GM21367 (cell line): ENCODE results near the gene PCBD1.
"Not testable (repeated sequence)": the region's sequence is repeated elsewhere in the genome, so short reads cannot be mapped to it uniquely, and the experiment has no call there.

ENCODE experiments used
- ATAC-seq: cut with Tn5 transposase; IDR thresholded peaks from one replicate; pipeline ENCODE4 v1.9.1; 2021; ENCODE audit not compliant: unreplicated experiment

Gene PCBD1

DNA sequence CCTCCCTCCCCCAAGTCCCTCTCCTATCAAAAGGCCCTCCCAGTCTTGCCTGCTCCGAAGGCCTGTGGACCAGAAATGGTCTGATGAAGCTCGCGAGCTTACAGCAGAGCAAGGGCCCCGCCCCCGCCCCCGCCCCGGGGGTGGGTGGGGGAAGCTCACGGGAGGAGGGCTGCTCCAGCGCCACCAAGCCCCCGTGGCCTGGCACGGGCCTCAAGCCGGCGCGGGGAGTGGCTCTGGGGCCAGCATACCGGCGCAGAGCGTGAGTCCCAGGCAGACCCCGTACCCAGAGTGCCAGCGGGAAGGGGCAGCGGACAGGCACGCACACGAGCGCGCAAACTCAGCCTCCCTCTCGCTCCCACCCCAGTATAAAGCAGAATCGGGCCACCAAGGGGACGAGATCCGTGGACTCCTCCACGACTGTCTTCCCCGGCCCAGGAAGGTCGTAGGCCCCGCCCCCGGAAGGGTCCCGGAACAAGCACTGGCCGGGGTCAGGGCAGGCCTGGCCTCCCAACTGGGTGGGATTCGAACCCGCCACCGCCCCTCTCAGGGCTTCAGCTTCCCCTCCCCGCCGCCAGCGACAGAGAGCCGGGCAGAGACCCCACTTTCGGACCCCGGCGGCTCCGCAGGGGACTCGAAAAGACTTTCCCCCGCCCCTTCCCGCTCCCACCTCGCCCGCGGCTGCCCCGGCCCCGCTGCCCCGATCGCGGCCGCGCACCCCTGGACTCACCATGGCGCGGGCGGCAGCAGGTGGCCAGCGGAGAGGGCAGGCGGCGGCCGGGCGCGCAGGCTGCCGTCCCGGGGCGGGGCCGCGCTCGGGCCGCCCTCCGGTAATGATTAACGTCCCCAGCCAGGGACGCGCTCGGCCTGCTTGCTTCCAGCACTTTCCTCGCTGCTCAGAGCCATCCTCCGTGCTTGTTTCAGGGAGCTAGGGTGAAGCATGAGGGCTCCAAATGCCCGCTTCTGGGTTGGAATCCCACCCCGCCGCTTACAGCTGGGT lies at the start of gene PCBD1:
Gene PCBD1 (minus strand): TSS at position 762 of the 997 bp plus-strand sequence. CDS start 32 bp downstream, at position 730.
- peak; percentile 60 for ATAC-seq

GRCh38 chr10:70937661-70938060 lies 49.3 kb upstream of the PCBD1 start:
- no peak for ATAC-seq

GRCh38 chr10:70936111-70936510 lies 47.7 kb upstream of the PCBD1 start:
- no peak for ATAC-seq

- ATAC-seq: no peak
Measured at GRCh38 chr10:70935631-70936030, 47.3 kb upstream of the PCBD1 start.

DNA sequence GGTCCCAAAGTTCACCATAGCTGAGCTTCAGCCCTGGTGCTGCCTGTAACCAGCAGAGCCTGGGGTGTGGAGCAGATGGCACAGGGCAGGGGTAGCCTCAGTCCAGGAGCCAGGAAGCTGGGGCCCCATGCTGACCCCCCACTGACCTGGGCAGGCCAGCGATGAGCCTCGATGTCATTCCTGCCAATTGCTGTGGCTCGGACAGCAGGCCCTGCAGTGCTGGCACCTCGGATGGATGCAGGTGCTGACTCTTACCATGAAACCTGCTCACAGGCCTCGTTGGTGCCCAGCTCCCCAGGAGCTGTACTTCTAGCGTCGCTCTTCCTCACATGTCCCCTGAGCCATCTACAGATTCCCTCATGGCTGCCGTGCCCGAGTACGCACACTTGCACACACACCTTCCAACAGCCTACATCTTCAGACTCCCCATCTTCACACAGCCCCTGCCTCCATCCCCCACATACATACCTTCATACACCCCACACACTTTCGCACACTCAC lies 46.8 kb upstream of the PCBD1 start:
- no peak for ATAC-seq

GRCh38 chr10:70934701-70935100 lies 46.3 kb upstream of the PCBD1 start:
- no peak for ATAC-seq

GRCh38 chr10:70932392-70933196 lies 44.2 kb upstream of the PCBD1 start:
- ATAC-seq: no peak

GRCh38 chr10:70931168-70931815 lies 42.9 kb upstream of the PCBD1 start:
- ATAC-seq: no peak

DNA sequence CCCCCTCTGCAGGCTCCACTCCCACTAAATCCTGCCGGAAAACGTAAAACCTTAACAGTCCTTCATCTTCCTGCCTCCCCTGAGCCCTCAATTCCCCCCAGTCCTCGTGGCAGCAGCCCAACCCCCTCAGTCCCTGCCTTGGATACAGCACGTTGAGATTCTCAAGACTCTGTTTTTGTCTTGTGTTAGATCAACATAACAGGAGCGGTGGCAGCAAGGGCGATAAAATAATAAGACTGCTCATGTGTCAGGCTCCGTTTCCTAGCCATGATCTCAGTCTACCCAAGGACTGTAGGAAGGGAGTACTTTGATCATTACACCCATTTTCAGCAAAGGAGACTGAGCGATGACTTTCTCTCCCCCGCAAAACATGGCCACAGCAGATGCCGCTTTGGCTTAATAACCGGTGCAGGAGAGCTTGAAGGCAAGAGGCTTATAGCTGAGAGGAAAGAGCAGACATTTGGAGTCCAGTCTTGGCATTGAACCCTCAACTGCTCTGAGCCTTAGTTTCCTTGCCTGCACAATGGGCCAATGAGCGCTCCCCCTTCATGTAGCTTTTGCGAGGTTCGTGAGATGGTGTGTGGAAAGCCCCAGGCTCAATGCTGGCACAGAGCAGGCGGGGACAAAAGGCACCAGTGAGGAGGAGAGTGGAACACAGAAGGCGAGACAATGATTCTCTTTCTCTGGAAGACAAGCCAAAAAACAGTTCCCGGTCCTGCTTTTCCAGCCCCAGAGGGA lies 42.1 kb upstream of the PCBD1 start:
- no peak for ATAC-seq

DNA sequence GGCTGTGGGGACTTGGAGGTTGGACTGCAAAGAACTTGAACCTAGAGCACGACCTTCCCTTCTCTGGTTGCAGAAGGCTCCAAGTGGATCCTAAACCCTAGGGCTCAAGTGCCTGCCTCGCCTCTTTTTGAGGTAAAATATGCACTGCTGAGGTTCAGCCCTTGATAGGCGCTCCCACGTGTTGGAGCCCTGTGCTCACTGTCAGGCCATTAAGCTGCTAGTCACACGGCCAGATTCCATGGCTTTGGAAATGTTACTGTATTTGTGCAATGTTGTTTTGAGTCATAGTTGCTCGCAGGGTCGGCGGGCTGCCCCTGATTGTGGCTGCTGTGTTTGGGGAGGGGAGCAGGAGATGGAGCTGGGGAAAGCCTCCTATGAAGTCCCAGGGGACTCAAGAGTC lies 39.8 kb upstream of the PCBD1 start:
- ATAC-seq: no peak

DNA sequence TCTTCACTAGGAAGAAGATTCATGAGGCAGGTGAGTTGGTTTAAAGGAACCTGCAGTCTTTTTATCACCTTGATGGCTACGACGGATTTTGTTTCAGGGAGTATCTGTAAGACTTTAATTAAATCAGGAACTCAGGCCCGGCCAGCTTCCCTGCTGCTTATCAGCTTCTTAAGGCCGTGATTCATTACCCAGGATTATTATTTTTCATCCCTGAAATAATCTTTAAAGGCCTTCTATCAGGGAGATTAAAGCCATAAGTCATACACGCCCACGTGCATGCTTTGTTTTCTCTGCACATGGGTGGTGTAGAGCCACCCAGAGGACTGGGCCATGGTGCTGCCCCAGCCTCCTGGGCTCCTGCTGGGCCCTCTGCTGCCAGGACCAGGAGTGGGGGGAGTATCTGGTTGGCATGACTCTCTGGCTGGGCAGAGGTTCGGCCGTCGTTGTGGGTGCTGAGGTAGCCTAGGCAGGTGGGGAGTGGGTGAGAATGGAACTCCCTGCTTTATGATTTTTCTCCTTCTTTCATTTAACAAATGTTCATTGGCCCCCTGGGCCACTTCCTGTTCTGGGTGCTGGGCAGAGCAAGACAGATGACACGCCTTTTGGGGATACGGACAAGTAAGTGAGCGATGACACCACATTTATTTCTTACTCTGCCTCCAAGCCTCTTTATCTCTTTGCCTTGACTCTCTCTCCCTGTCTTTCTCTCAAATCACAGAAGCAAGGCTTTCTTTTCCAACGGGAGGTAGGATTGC lies 39.0 kb upstream of the PCBD1 start:
- ATAC-seq: no peak

GRCh38 chr10:70926226-70927000 lies 38.0 kb upstream of the PCBD1 start:
- no peak for ATAC-seq

DNA sequence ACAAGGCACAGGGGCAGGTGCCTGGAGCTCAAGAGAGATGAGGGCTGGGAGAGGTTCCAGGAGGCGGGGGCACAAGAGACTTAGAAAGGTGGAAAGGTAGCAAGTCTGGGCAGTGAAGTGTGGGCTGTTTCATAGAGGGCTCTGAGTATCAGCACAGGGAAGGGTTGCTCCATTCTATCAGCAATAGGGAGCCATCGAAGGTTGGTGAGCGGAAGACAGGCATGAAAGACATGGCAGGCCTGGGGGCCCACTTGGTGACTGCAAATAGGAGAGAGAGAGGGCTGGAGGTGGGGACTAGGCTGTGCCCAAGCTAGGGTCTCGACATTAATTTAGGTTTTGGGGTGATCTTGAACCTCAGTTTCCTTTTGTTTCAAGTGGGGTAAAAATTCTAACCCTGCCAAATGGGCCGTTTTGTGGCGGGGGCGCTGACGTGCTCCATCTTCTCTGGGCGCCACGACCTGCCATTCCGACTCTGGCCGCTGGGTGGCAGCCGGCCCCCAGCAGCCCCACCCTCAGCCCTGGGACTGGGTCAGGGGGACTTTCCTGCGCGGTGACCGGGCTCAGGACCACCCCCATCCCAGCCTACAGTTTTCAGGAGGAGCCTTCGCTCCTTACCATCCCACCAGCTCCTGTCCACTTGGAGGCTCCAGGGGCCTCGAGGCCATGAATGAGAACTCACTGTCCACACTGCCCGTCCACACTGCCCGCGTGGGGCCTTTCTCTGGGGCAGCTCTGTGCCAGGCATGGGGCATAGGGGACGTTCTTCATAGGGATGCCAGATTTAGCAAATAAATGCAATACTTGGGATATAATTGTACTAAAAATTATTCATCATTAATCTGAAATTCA lies 37.2 kb upstream of the PCBD1 start:
- ATAC-seq: no peak

DNA sequence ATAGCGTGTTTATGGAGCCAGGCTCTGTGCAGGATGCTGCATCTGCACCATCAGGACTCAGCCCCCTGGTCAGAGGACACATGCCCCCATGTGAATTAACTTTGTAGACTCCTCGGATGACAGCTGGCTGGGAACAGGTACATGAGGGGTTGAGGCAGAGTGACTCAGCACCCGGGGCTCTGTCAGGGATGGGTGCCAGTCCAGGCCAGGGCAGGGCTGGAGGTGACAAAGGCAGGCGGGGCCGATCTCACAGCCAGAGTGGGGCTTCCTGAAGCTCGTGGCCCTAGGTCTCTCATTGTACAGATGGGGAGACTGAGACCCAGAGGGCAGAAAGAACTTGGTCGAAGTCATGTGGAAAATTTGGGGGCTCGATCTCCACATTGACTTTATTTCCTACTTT lies 35.3 kb upstream of the PCBD1 start:
- no peak for ATAC-seq

- no peak for ATAC-seq
Measured at GRCh38 chr10:70921285-70921684, 32.9 kb upstream of the PCBD1 start.

GRCh38 chr10:70920519-70920918 lies 32.2 kb upstream of the PCBD1 start:
- no peak for ATAC-seq

GRCh38 chr10:70919906-70920305 lies 31.5 kb upstream of the PCBD1 start:
- ATAC-seq: not testable (repeated sequence)
